Chondrocyte (in vitro differentiated cells): ENCODE results near the gene CPTP. TPM values are rescaled to one million over a fixed set of nuclear protein-coding genes. Genes with fewer than 3 reads are reported as not detected.

Experiments used
- DNase-seq: peaks from one replicate; pipeline ENCODE4 v3.0.0; 2021; ENCODE audit warnings: mixed read lengths, low spot score
- H3K27ac Mint-ChIP-seq: one replicate; pipeline ENCODE4 v1.8.0; 2021; ENCODE audit warnings: mild to moderate bottlenecking, moderate library complexity, mixed read lengths; ENCODE audit not compliant: unreplicated experiment
- H3K27me3 Mint-ChIP-seq: 2 replicates; pipeline ENCODE4 v1.8.0; 2021; ENCODE audit warnings: low read depth, mixed read lengths
- H3K36me3 Mint-ChIP-seq: 2 replicates; pipeline ENCODE4 v1.8.0; 2021; ENCODE audit warnings: low read depth, mixed read lengths
- H3K4me1 Mint-ChIP-seq: 2 replicates; pipeline ENCODE4 v1.8.0; 2021; ENCODE audit warnings: low read depth, mild to moderate bottlenecking, mixed read lengths
- H3K4me3 Mint-ChIP-seq: one replicate; pipeline ENCODE4 v1.8.0; 2021; ENCODE audit warnings: mild to moderate bottlenecking, moderate library complexity, mixed read lengths; ENCODE audit not compliant: unreplicated experiment
- H3K9me3 Mint-ChIP-seq: 2 replicates; pipeline ENCODE4 v1.8.0; 2021; ENCODE audit warnings: low read depth, mixed read lengths
- CTCF ChIP-seq: fragments of 200-600 bp; sonication (generic); IDR thresholded peaks from 2 replicates; pipeline ENCODE4 v1.5.0; 2021; ENCODE audit warnings: antibody characterized with exemption, mild to moderate bottlenecking, moderate library complexity
- total RNA-seq: library from RNA; stranded (reverse); gene quantifications from 3 replicates; pipeline ENCODE4 v1.2.1, GENCODE V29; 2021

Gene CPTP
- total RNA-seq, 1 donor from 2014 or later: 23.1 TPM

GRCh38 chr1:1280782-1281481, 43.7 kb upstream of the CPTP start:
- no peak overlapping the region for H3K27ac Mint-ChIP-seq

GRCh38 chr1:1281533-1282321, 42.9 kb upstream of the CPTP start:
- Mint-ChIP-seq H3K9me3 (no peaks in the 10 kb centered on the region), H3K4me3 (no peak overlapping the region), H3K27ac (no peak overlapping the region), H3K27me3 (no peaks in the 10 kb centered on the region), H3K4me1 (no peaks in the 10 kb centered on the region), H3K36me3 (no peaks in the 10 kb centered on the region)
- no peak for DNase-seq
- no peak for TF ChIP-seq CTCF

More at GRCh38 chr1:1280782-1281481, 43.7 kb upstream of the CPTP start:
- no peaks in the 10 kb centered on the region for H3K27me3 Mint-ChIP-seq
- no peaks in the 10 kb centered on the region for H3K36me3 Mint-ChIP-seq
- TF ChIP-seq CTCF: no peak
- no peak for DNase-seq
- H3K4me1 Mint-ChIP-seq: no peaks in the 10 kb centered on the region
- H3K4me3 Mint-ChIP-seq: no peak overlapping the region
- H3K9me3 Mint-ChIP-seq: no peaks in the 10 kb centered on the region

GRCh38 chr1:1282998-1283397, 41.6 kb upstream of the CPTP start:
- no peaks in the 10 kb centered on the region for H3K27me3 Mint-ChIP-seq
- no peaks in the 10 kb centered on the region for H3K9me3 Mint-ChIP-seq
- no peaks in the 10 kb centered on the region for H3K36me3 Mint-ChIP-seq
- no peaks in the 10 kb centered on the region for H3K4me1 Mint-ChIP-seq
- DNase-seq: no peak
- H3K4me3 Mint-ChIP-seq: no peak overlapping the region
- TF ChIP-seq CTCF: no peak
- H3K27ac Mint-ChIP-seq: no peak overlapping the region

GRCh38 chr1:1283821-1284220, 40.8 kb upstream of the CPTP start:
- Mint-ChIP-seq H3K27ac (no peak overlapping the region), H3K36me3 (no peaks in the 10 kb centered on the region), H3K9me3 (no peaks in the 10 kb centered on the region), H3K27me3 (no peaks in the 10 kb centered on the region), H3K4me3 (no peak overlapping the region), H3K4me1 (no peaks in the 10 kb centered on the region)
- no peak for DNase-seq
- no peak for TF ChIP-seq CTCF

GRCh38 chr1:1284221-1285101, 40.1 kb upstream of the CPTP start:
- no peaks in the 10 kb centered on the region for H3K4me1 Mint-ChIP-seq
- no peaks in the 10 kb centered on the region for H3K9me3 Mint-ChIP-seq
- TF ChIP-seq CTCF: no peak
- no peaks in the 10 kb centered on the region for H3K27me3 Mint-ChIP-seq
- H3K36me3 Mint-ChIP-seq: no peaks in the 10 kb centered on the region
- DNase-seq: no peak
- H3K27ac Mint-ChIP-seq: no peak overlapping the region
- H3K4me3 Mint-ChIP-seq: no peak overlapping the region
